ENCODE data around the gene VN1R4.
"Not testable (repeated sequence)": the region's sequence is repeated elsewhere in the genome, so short reads cannot be mapped to it uniquely, and the experiment has no call there.

The VN1R4 gene

DNA sequence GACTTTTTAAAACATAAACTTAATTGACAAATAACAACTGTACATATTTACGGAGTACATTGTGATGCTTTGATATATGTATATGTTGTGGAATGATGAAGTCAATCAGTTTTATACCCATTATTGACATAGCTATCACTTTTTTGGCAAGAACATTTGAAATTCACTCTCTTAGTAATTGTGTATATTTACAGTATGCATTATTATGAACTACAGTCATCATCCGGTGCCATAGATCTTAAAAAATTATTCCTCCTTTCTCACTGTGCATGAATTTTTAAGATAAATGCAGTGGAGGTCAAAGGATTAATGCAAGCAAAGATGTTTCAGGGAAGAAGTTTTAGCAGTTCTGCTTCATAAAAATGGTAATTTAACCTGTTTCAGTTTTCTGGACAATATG is 8.0 kb upstream of the VN1R4 start:
- no peak for DNase-seq (ENCODE audit: low read depth)
- H3K4me3 ChIP-seq (ENCODE audit: low read depth, low read length): no peak overlapping the region
- TF ChIP-seq, protein P1, sequence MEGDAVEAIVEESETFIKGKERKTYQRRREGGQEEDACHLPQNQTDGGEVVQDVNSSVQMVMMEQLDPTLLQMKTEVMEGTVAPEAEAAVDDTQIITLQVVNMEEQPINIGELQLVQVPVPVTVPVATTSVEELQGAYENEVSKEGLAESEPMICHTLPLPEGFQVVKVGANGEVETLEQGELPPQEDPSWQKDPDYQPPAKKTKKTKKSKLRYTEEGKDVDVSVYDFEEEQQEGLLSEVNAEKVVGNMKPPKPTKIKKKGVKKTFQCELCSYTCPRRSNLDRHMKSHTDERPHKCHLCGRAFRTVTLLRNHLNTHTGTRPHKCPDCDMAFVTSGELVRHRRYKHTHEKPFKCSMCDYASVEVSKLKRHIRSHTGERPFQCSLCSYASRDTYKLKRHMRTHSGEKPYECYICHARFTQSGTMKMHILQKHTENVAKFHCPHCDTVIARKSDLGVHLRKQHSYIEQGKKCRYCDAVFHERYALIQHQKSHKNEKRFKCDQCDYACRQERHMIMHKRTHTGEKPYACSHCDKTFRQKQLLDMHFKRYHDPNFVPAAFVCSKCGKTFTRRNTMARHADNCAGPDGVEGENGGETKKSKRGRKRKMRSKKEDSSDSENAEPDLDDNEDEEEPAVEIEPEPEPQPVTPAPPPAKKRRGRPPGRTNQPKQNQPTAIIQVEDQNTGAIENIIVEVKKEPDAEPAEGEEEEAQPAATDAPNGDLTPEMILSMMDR (conservative IDR thresholded peaks at IDR 0.05; ENCODE audit: low read depth, low read length): no peak

DNA sequence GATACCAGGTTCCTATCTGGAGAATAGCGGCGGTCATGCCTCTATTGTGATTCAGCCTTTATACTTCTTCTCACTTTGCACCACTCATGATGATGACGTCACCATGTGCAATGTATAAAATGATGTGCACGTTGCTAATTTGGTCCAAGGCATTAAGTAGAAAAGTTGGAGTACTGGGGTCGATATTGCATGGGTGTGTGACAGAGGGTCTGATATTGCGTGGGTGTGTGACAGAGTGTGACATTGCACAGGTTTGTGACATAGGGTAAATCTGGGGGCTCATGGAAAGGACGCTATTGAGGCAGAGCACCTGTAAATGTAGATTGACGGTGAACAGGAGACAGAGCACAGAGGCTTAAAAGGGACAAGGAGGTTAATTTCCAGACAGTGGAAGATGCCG is 4.5 kb upstream of the VN1R4 start:
- no peak overlapping the region for H3K4me3 ChIP-seq (ENCODE audit: low read depth, low read length)
- no peak for DNase-seq (ENCODE audit: low read depth)
- TF ChIP-seq, protein P1 (conservative IDR thresholded peaks at IDR 0.05; ENCODE audit: low read depth, low read length): no peak

DNA sequence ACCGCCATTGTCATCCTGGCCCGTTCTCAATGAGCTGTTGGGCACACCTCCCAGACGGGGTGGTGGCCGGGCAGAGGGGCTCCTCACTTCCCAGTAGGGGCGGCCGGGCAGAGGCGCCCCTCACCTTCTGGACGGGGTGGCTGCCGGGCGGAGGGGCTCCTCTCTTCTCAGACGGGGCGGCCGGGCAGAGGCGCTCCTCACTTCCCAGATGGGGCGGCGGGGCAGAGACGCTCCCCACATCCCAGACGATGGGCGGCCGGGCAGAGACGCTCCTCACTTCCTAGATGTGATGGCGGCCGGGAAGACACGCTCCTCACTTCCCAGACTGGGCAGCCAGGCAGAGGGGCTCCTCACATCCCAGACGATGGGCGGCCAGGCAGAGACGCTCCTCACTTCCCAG is 2.3 kb upstream of the VN1R4 start:
- not testable (repeated sequence) for H3K4me3 ChIP-seq (ENCODE audit: low read depth, low read length)

DNA sequence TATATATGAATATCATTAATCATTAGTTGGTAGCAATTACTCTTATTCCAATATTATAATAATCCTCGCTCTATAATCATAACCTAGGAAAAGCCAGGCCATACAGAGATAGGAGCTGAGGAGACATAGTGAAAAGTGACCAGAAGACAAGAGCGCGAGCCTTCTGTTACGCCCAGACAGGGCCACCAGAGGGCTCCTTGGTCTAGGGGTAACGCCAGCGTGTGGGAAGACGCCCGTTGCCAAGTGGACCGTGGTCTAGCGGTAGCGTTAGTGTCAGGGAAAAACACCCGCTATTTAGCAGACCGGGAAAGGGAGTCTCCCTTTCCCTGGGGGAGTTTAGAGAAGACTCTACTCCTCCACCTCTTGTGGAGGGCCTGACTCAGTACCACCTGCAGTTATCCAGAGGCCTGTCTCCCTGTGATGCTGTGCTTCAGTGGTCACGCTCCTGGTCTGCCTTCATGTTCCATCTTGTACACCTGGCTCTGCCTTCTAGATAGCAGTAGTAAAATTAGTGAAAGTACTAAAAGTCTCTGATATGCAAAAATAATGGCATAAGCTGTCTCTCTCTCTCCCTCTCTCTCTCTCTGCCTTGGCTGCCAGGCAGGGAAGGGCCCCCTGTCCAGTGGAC is 9.7 kb downstream of the VN1R4 start, which contains the start of gene VN1R2:
Gene VN1R2 (plus strand): TSS at position 578 of the 628 bp plus-strand sequence. CDS start 84 bp downstream, outside the sequence.
- H3K4me3 ChIP-seq (ENCODE audit: low read depth, low read length); DNase-seq (ENCODE audit: low read depth): not testable (repeated sequence)
- TF ChIP-seq, protein P1 (conservative IDR thresholded peaks at IDR 0.05; ENCODE audit: low read depth, low read length): peak; percentile 16

More for the DNA sequence above, 2.3 kb upstream of the VN1R4 start:
- DNase-seq (ENCODE audit: low read depth): not testable (repeated sequence)

DNA sequence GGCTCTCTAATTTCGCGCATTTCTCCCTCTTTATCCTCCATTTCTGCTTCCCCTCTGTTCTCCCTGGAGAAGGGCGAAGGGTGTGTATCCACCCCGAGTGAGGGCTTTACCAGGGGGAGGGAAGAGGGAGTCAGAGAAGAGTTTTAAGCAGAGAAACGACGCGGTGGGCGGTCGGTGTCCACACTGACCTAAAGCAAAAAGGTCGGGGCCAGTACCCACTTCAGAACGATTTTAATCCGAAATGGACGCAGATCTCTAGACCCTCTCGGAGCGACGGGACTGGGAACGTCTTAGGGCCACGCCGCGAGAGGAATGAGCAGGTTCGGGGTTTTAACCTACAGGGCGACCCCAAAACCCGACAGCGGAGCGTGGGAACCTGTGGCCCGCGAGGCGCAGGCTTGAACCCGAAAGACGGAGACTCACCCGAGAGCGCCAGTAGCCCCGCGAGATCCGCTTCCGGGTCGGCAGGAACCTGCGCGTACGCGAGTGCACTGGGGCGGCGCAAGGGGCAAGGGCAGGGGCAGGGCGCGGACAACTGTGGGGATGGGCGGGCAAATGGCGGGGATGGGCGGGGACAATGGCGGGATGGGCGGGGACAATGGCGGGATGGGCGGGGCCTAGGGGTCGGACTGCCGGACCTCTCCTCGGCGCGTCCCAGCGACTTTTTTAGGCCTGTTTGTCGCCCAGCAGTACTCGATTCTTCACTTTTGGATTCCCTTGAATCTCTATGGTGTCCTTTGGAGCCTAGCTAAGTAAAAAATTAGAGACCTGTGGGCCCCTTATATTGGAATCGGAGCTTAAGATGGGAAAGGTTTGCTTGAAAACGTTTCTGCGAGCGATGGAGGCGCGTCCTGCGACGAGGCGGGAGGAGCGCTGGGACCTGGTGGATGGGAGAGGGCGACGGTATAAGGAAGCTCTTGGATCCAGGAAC is 12.8 kb downstream of the VN1R4 start, which contains the start of gene ZNF677:
Gene ZNF677 (minus strand): TSS at position 463 of the 931 bp plus-strand sequence. CDS start 3,323 bp downstream, outside the sequence.
- peak; percentile 92 for DNase-seq (ENCODE audit: low read depth)
- H3K4me3 ChIP-seq (ENCODE audit: low read depth, low read length): peak within 1 kb of the TSS; percentile 92
- TF ChIP-seq, protein P1 (conservative IDR thresholded peaks at IDR 0.05; ENCODE audit: low read depth, low read length): no peak

DNA sequence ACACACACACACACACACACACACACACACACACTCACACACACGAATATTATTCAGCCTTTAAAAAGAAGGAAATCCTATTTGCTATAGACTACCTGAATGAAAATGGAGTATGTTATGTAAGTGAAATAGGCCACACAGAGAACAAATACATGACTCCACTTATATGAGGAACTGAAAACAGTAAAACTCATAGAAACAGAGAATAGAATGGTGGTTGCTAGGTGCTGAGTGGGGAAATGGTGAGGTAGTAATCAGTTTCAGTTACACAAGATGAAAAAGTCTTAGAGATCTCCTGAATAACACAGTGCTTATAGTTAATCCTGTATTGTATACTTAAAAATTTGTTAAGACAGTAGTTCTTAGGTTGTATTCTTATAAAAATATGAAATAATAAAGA is 21.0 kb downstream of the VN1R4 start:
- H3K4me3 ChIP-seq (ENCODE audit: low read depth, low read length): no peak overlapping the region
- TF ChIP-seq, protein P1 (conservative IDR thresholded peaks at IDR 0.05; ENCODE audit: low read depth, low read length): no peak
- no peak for DNase-seq (ENCODE audit: low read depth)

DNA sequence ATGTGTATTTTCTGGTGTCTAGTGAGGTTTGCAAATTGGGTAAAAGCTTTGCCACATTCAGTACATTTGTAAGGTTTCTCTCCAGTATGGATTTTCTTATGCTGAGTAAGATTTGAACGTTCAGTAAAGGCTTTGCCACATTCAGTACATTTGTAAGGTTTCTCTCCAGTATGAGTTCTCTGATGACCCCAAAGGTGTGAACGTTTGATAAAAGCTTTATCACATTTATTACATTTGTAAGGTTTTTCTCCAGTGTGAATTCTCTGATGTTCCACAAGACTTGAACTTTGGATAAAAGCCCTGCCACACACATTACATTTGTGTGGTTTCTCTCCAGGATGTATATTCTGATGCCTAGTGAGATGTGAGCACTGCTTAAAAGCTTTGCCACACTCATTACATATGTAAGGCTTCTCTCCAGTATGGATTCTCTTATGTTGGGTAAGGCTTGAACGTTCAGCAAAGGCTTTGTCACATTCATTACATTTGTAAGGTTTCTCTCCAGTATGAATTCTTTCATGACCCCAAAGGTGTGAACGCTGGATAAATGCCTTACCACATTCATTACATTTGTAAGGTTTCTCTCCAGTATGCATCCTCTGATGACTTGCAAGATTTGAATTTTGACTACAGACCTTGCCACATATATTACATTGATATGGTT is 30.3 kb downstream of the VN1R4 start:
- TF ChIP-seq, protein P1 (conservative IDR thresholded peaks at IDR 0.05; ENCODE audit: low read depth, low read length): no peak
- H3K4me3 ChIP-seq (ENCODE audit: low read depth, low read length): no peak overlapping the region
- no peak for DNase-seq (ENCODE audit: low read depth)
